ENCODE data around the gene MRPL43. TPM values are rescaled to one million over a fixed set of nuclear protein-coding genes. Genes with fewer than 3 reads are reported as not detected.

The MRPL43 gene
- polyA plus RNA-seq, 10 donors, result 56.1 to 74.6 (median 65.6) TPM

- peak in 2 of 3 donors; percentile 52 to 86 for DNase-seq
Measured at GRCh38 chr10:101006593-101007098, 19.3 kb upstream of the MRPL43 start.

GRCh38 chr10:101005869-101006567, 18.7 kb upstream of the MRPL43 start:
- DNase-seq, result no peak

- DNase-seq, result peak in 1 of 3 donors; percentile 57
Measured at GRCh38 chr10:101005361-101005760, 18.1 kb upstream of the MRPL43 start.

- DNase-seq, result no peak
Measured at GRCh38 chr10:101003639-101004206, 16.4 kb upstream of the MRPL43 start.

- no peak for DNase-seq
Measured at GRCh38 chr10:101002456-101002855, 15.2 kb upstream of the MRPL43 start.

- no peak for DNase-seq
Measured at GRCh38 chr10:101001659-101002035, 14.3 kb upstream of the MRPL43 start.

- DNase-seq, result peak; percentile 89 to 96 (median 93)
Measured at GRCh38 chr10:101000915-101001658, 13.8 kb upstream of the MRPL43 start.

GRCh38 chr10:101000127-101000914, 13.0 kb upstream of the MRPL43 start:
- DNase-seq, result peak in 2 of 3 donors; percentile 36 to 84

GRCh38 chr10:100999742-101000126, 12.4 kb upstream of the MRPL43 start, which contains the start of gene LZTS2:
Gene LZTS2, plus strand, starts transcription at chr10:100999808. Its CDS starts 2,731 bp downstream, at chr10:101002539.
- DNase-seq, result no peak

GRCh38 chr10:100998991-100999741, 11.9 kb upstream of the MRPL43 start:
- peak; percentile 83 to 94 (median 93) for DNase-seq

- DNase-seq, result peak; percentile 91 to 95 (median 91)
Measured at GRCh38 chr10:100998183-100998990, 11.1 kb upstream of the MRPL43 start.

- DNase-seq, result peak in 1 of 3 donors; percentile 76
Measured at GRCh38 chr10:100997360-100998182, 10.3 kb upstream of the MRPL43 start.

GRCh38 chr10:100996678-100997359, 9.5 kb upstream of the MRPL43 start:
- DNase-seq, result peak in 1 of 3 donors; percentile 34

GRCh38 chr10:100995181-100995580, 7.9 kb upstream of the MRPL43 start:
- DNase-seq, result no peak

GRCh38 chr10:100993986-100994708, 6.8 kb upstream of the MRPL43 start:
- peak; percentile 49 to 72 (median 50) for DNase-seq

GRCh38 chr10:100989088-100989487, 1.8 kb upstream of the MRPL43 start:
- no peak for DNase-seq

GRCh38 chr10:100988166-100988565, 869 bp upstream of the MRPL43 start:
- no peak for DNase-seq

- DNase-seq, result no peak
Measured at GRCh38 chr10:100987685-100988049, 370 bp upstream of the MRPL43 start.
